ENCODE results near the gene SERPINA5. TPM values are rescaled to one million over a fixed set of nuclear protein-coding genes. Genes with fewer than 3 reads are reported as not detected.

Gene SERPINA5
- total and polyA plus RNA-seq, 2 of the 8 experiments (the other 6 are each of a cell fraction or from before 2014, with no cell fraction given): 1.8 to 1.9 TPM

GRCh38 chr14:94570440-94570839 is 10.8 kb upstream of the SERPINA5 start (continued):
- TF ChIP-seq E2F6 (IDR thresholded peaks at IDR 0.05) (no peak), HDAC6 (IDR thresholded peaks at IDR 0.05; ENCODE audit: low read depth, low read length) (no peak), TAF1 (IDR thresholded peaks at IDR 0.05; ENCODE audit: low read depth, low read length) (no peak), CHD2 (IDR thresholded peaks at IDR 0.05; ENCODE audit: low read length) (no peak), ATF3 (IDR thresholded peaks at IDR 0.05; ENCODE audit: insufficient read depth, low read depth, low read length) (no peak), TEAD4 (IDR thresholded peaks at IDR 0.05; ENCODE audit: low read depth, low read length) (no peak), RFX5 (IDR thresholded peaks at IDR 0.05; ENCODE audit: borderline replicate concordance, low read depth, low read length) (no peak), SP4 (IDR thresholded peaks at IDR 0.05; ENCODE audit: low read length) (no peak), KDM1A (IDR thresholded peaks at IDR 0.05; ENCODE audit: borderline replicate concordance, low read length) (no peak), FOSL1 (IDR thresholded peaks at IDR 0.05; ENCODE audit: insufficient read depth, low read depth, low read length) (no peak)

Data from H1 (cell line).